ENCODE results near the gene SLX4IP. TPM values are rescaled to one million over a fixed set of nuclear protein-coding genes. Genes with fewer than 3 reads are reported as not detected.
A peak's percentile ranks its signal among the peaks of the same experiment; 100 is the strongest.
"Not testable (repeated sequence)": the region's sequence is repeated elsewhere in the genome, so short reads cannot be mapped to it uniquely, and the experiment has no call there.

The SLX4IP gene
- total RNA-seq, result 4.5 TPM

DNA sequence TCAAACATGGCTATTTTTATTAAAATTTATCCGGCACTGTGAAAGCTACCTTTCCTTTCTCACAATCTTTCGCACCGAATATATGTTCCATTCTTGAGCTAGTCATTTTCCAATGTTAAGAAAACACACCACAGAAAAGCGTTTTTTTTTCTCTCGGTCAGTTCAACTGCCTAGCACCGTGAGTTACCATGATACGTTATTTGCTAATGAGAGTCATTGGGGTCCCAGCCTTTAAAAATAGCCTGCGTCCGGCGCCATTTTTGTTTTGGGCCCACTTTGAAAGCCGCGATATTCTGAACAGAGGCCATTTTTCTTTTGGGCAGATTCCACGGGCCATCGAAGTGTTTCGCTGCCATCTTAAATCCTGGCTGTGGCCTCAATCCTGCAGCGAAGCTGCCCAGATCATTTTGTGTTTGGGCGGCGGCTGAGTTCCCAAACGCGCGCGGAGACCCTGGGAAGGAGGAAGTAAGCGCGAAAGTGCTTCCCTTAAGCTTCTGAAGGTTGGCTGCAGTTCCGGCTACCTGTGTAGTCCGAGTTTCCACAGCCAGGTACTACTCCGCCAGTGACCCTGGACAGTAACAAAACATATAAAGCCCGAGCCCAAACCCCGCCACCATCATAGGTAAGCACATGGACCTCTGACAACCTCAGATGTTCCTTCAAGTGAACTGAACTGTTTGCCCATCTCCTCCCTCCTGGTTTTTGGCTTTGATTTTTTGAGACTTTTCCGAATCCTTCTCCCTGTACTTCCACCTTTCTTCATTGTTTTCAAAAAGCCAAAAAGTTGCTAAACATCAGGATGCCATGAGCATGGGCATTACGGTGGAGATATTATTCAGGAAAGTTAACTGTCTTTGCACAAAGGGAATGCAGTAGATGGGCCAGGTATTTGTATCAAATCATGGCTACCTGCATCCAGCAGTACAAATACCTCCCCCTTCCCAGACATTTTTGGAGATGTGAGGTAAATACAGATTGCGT lies at the start of gene SLX4IP:
Gene SLX4IP, plus strand, starts transcription at position 474 of the 981 bp plus-strand sequence. CDS start 22,900 bp downstream, outside the sequence.
- intact Hi-C loops (cut with DNase I), result loop anchor here (1.0 to 10.0 kb wide), 5 partner anchors 170 to 840 kb away; partner anchors contain the start of genes JAG1 and SNAP25
- Histone ChIP-seq H3K36me3 (no peaks in the 10 kb centered on the region), H3K4me3 (peak within 1 kb of the TSS; percentile 86 to 96), H3K9me3 (no peaks in the 10 kb centered on the region), H3K27me3 (no peaks in the 10 kb centered on the region), H3K4me1 (peaks cover 8 to 19% of the 10 kb centered on the region in 2 donors), H3K27ac (peak within 1 kb of the TSS; percentile 83 to 84)
- DNase-seq (ENCODE audit: low spot score in 2 of 2), result peak; percentile 71 to 96
- TF ChIP-seq, protein P1, sequence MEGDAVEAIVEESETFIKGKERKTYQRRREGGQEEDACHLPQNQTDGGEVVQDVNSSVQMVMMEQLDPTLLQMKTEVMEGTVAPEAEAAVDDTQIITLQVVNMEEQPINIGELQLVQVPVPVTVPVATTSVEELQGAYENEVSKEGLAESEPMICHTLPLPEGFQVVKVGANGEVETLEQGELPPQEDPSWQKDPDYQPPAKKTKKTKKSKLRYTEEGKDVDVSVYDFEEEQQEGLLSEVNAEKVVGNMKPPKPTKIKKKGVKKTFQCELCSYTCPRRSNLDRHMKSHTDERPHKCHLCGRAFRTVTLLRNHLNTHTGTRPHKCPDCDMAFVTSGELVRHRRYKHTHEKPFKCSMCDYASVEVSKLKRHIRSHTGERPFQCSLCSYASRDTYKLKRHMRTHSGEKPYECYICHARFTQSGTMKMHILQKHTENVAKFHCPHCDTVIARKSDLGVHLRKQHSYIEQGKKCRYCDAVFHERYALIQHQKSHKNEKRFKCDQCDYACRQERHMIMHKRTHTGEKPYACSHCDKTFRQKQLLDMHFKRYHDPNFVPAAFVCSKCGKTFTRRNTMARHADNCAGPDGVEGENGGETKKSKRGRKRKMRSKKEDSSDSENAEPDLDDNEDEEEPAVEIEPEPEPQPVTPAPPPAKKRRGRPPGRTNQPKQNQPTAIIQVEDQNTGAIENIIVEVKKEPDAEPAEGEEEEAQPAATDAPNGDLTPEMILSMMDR (IDR thresholded peaks at IDR 0.05), result no peak

DNA sequence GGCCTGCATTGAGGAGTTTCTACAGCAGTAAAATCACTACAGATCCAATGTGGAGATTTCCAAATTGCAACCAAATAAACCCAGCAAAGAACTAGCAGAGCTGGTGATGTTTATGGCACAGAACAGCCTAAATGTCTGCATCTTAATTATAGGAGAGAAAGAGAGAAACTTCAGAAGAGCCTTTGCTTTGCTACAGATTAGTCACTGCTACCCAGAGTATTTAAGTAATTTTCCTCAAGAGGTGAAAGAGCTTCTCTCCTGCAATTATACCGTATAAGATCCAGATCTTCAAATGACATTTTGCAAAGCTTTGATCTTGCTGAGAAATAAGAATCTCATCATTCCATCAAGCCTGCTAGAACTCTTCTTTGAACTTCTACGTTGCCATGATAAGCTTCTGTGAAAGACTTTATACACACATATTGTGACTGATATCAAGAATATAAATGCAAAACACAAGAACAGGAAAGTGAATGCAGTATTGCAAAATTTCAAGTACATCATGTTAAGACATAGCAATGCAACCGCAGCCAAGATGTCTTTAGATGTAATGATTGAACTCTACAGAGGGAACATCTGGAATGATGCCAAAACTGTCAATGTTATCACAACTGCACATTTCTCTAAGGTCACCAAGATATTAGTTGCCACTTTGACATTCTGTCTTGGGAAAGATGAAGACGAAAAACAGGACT lies 49.1 kb upstream of the SLX4IP start:
- Histone ChIP-seq H3K9me3 (no peaks in the 10 kb centered on the region), H3K27me3 (no peaks in the 10 kb centered on the region), H3K4me3 (no peak overlapping the region), H3K36me3 (no peaks in the 10 kb centered on the region), H3K27ac (no peak overlapping the region), H3K4me1 (no peaks in the 10 kb centered on the region)
- DNase-seq (ENCODE audit: low spot score in 2 of 2), result no peak
- intact Hi-C loops (cut with DNase I), result no loop called here
- TF ChIP-seq, protein P1 (IDR thresholded peaks at IDR 0.05), result no peak

DNA sequence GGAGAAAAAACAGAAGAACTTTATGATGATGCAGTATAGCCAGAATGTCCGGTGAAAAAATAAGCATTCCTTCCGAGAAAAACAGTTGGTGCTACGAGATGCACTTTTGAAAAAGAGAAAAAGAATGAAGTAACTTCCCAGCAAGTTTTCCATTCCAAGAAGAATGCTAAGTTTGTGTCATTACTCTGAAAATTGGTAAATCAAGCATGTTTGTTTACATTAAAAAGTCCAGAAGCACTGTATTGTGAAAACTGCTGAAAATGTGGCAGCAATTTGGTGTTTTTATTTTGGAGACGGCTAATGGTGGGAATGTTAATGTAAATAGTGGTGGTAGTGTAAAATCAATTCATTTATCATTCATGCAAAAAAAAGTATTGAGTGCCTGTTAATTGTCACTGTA lies 47.4 kb upstream of the SLX4IP start:
- TF ChIP-seq, protein P1 (IDR thresholded peaks at IDR 0.05), result no peak
- H3K36me3 ChIP-seq, result no peaks in the 10 kb centered on the region
- no peaks in the 10 kb centered on the region for H3K27me3 ChIP-seq
- H3K9me3 ChIP-seq, result no peaks in the 10 kb centered on the region
- DNase-seq (ENCODE audit: low spot score in 2 of 2), result no peak
- no peaks in the 10 kb centered on the region for H3K4me1 ChIP-seq
- intact Hi-C loops (cut with DNase I), result no loop called here
- no peak overlapping the region for H3K4me3 ChIP-seq
- H3K27ac ChIP-seq, result no peak overlapping the region

DNA sequence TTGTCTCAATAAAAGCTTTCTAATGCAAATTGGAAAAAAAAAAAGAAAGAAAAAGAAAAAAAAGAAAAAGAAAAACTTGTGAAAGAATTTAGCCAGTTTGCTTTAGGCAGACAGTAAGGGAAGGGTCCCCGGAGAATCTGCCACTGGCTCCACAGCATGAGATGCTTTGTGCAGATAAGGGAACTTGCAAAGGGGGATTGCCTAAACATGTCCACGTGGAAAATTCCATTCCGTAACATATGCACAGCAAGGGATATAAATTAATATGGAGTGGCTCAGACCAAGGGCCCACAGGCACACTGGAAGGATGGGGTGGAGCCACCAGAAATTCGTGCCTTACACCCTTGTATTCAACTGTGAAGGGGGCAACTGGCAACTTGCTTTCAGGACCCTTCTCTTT lies 46.5 kb upstream of the SLX4IP start:
- no peaks in the 10 kb centered on the region for H3K9me3 ChIP-seq
- intact Hi-C loops (cut with DNase I), result no loop called here
- TF ChIP-seq, protein P1 (IDR thresholded peaks at IDR 0.05), result no peak
- no peaks in the 10 kb centered on the region for H3K4me1 ChIP-seq
- no peak overlapping the region for H3K4me3 ChIP-seq
- no peak overlapping the region for H3K27ac ChIP-seq
- no peaks in the 10 kb centered on the region for H3K27me3 ChIP-seq
- no peak for DNase-seq (ENCODE audit: low spot score in 2 of 2)
- H3K36me3 ChIP-seq, result no peaks in the 10 kb centered on the region

DNA sequence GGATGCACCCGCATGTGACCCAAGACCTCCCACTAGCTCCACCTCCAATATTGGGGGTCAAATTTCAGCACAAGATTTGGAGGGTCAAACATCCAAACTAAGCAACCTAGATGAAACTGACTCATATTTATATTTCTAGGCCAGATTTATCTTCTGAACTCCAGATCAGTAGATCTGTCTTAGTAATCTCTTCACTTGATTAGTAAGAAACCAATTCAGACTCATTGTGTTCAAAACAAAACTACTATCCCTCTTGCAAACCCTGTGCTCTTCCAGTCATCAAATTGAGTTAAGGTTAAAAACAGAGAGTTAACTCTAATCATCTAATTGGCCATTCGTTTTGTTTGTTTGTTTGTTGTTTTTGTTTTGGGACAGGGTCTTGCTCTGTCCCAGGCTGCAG lies 44.4 kb upstream of the SLX4IP start:
- Histone ChIP-seq H3K27me3 (no peaks in the 10 kb centered on the region), H3K9me3 (no peaks in the 10 kb centered on the region), H3K4me1 (no peaks in the 10 kb centered on the region), H3K4me3 (no peak overlapping the region), H3K36me3 (no peaks in the 10 kb centered on the region), H3K27ac (no peak overlapping the region)
- intact Hi-C loops (cut with DNase I), result no loop called here
- TF ChIP-seq, protein P1 (IDR thresholded peaks at IDR 0.05), result no peak
- DNase-seq (ENCODE audit: low spot score in 2 of 2), result no peak

DNA sequence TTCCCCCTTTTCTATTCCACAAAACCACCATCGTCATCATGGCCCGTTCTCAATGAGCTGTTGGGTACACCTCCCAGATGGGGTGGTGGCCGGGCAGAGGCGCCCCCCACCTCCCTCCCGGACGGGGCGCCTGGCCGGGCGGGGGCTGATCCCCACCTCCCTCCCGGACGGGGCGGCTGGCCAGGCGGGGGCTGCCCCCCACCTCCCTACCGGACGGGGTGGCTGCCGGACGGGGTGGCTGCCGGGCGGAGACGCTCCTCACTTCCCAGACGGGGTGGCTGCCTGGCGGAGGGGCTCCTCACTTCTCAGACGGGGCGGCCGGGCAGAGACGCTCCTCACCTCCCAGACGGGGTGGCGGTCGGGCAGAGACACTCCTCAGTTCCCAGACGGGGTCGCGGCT lies 40.4 kb upstream of the SLX4IP start:
- intact Hi-C loops (cut with DNase I); H3K4me1 ChIP-seq; H3K27me3 ChIP-seq; DNase-seq (ENCODE audit: low spot score in 2 of 2); H3K36me3 ChIP-seq; H3K27ac ChIP-seq; H3K4me3 ChIP-seq; H3K9me3 ChIP-seq: not testable (repeated sequence)
